Ascending aorta (tissue), 2 donors: ENCODE data around the gene ZBTB8A. TPM values are rescaled to one million over a fixed set of nuclear protein-coding genes. Genes with fewer than 3 reads are reported as not detected.

Experiments used
- DNase-seq, 2 donors: peaks; one replicate each; pipeline ENCODE4 v3.0.0-alpha.2; 2019; ENCODE audit warnings: low spot score in 2 of 2
- H3K27ac ChIP-seq, 2 donors: fragments of 200-600 bp; sonication (generic); one replicate each; pipeline ENCODE4 v1.5.1; 2016 to 2017; ENCODE audit warnings: mild to moderate bottlenecking in 1 of 2
- H3K27me3 ChIP-seq: fragments of 200-600 bp; sonication (generic); one replicate; pipeline ENCODE4 v1.5.1; 2017
- H3K36me3 ChIP-seq, 2 donors: fragments of 200-600 bp; sonication (generic); one replicate each; pipeline ENCODE4 v1.5.1; 2016
- H3K4me1 ChIP-seq, 2 donors: fragments of 200-600 bp; sonication (generic); one replicate each; pipeline ENCODE4 v1.5.1; 2016 to 2017; ENCODE audit warnings: mild to moderate bottlenecking in 1 of 2
- H3K4me3 ChIP-seq, 2 donors: fragments of 200-600 bp; sonication (generic); one replicate each; pipeline ENCODE4 v1.5.1; 2016 to 2017; ENCODE audit warnings: mild to moderate bottlenecking in 1 of 2
- H3K9me3 ChIP-seq, 2 donors: fragments of 200-600 bp; sonication (generic); one replicate each; pipeline ENCODE4 v1.5.1; 2016
- CTCF ChIP-seq, 3 experiments: fragments of 200-600 bp in 2 of 3; fragments of 450-650 bp in 1 of 3; sonication (generic) in 2 of 3; IDR thresholded peaks; one replicate each; pipeline ENCODE4 v1.5.1; 2016 to 2019; ENCODE audit warnings: antibody characterized with exemption in 3 of 3, mild to moderate bottlenecking in 1 of 3, moderate library complexity in 1 of 3
- intact Hi-C: fragments of 100-400 bp; cut with DNase I; formaldehyde crosslinking; loops from one replicate; pipeline ENCODE4 v1.15.1; 2023
- total RNA-seq: library from RNA; depleted of rRNA; stranded (reverse); fragments of >200 nt; gene quantifications from one replicate; pipeline ENCODE4 v1.1.0, GENCODE V29; 2016

ZBTB8A gene
- total RNA-seq, 1 donor from 2014 or later: 2.2 TPM

- no peaks in the 10 kb centered on the region for H3K9me3 ChIP-seq
- no peak for DNase-seq
- H3K27me3 ChIP-seq: no peaks in the 10 kb centered on the region
- intact Hi-C loops: no loop called here
- H3K4me1 ChIP-seq: no peaks in the 10 kb centered on the region
- no peak overlapping the region for H3K27ac ChIP-seq
- H3K4me3 ChIP-seq: no peak overlapping the region
- H3K36me3 ChIP-seq: peaks cover 8 to 28% of the 10 kb centered on the region in 2 donors
- no peak for TF ChIP-seq CTCF (IDR thresholded peaks at IDR 0.05)
These were observed 60.8 kb downstream of the ZBTB8A start for GRCh38 chr1:32600034-32600433.

- Histone ChIP-seq H3K27me3 (no peaks in the 10 kb centered on the region), H3K4me1 (no peaks in the 10 kb centered on the region), H3K4me3 (no peak overlapping the region), H3K36me3 (peaks cover 0 to 4% of the 10 kb centered on the region in 2 donors), H3K9me3 (no peaks in the 10 kb centered on the region), H3K27ac (no peak overlapping the region)
- no peak for TF ChIP-seq CTCF (IDR thresholded peaks at IDR 0.05)
- DNase-seq: no peak
- intact Hi-C loops: no loop called here
These were observed 66.6 kb downstream of the ZBTB8A start for GRCh38 chr1:32605711-32606424.

- no peak for TF ChIP-seq CTCF (IDR thresholded peaks at IDR 0.05)
- no peaks in the 10 kb centered on the region for H3K4me1 ChIP-seq
- H3K4me3 ChIP-seq: no peak overlapping the region
- H3K9me3 ChIP-seq: no peaks in the 10 kb centered on the region
- no peak overlapping the region for H3K27ac ChIP-seq
- H3K36me3 ChIP-seq: peaks cover 0 to 4% of the 10 kb centered on the region in 2 donors
- H3K27me3 ChIP-seq: no peaks in the 10 kb centered on the region
- intact Hi-C loops: no loop called here
- no peak for DNase-seq
These were observed 67.5 kb downstream of the ZBTB8A start for GRCh38 chr1:32606565-32607371.

- no peak for TF ChIP-seq CTCF (IDR thresholded peaks at IDR 0.05)
- no peaks in the 10 kb centered on the region for H3K4me1 ChIP-seq
- intact Hi-C loops: no loop called here
- H3K9me3 ChIP-seq: no peaks in the 10 kb centered on the region
- no peak overlapping the region for H3K27ac ChIP-seq
- DNase-seq: no peak
- H3K36me3 ChIP-seq: peaks cover 0 to 4% of the 10 kb centered on the region in 2 donors
- H3K27me3 ChIP-seq: no peaks in the 10 kb centered on the region
- H3K4me3 ChIP-seq: no peak overlapping the region
These were observed 70.0 kb downstream of the ZBTB8A start for GRCh38 chr1:32609180-32609579.

GRCh38 chr1:32611859-32612188, 72.6 kb downstream of the ZBTB8A start:
- TF ChIP-seq CTCF (IDR thresholded peaks at IDR 0.05): no peak
- H3K9me3 ChIP-seq: no peaks in the 10 kb centered on the region
- intact Hi-C loops: no loop called here
- H3K27me3 ChIP-seq: no peaks in the 10 kb centered on the region
- no peaks in the 10 kb centered on the region for H3K4me1 ChIP-seq
- H3K27ac ChIP-seq: no peak overlapping the region
- no peaks in the 10 kb centered on the region for H3K36me3 ChIP-seq
- DNase-seq: no peak
- peak overlapping the region; percentile 47 to 62 for H3K4me3 ChIP-seq
